B cell (primary cell): ENCODE results near the gene NMT2. TPM values are rescaled to one million over a fixed set of nuclear protein-coding genes. Genes with fewer than 3 reads are reported as not detected.

ENCODE experiments used
- ATAC-seq: fragments of 200-7000 bp; cut with Tn5 transposase; one replicate; pipeline ENCODE4 v1.10.0; 2021; ENCODE audit warnings: low read depth, mild to moderate bottlenecking, moderate number of reproducible peaks, moderate library complexity
- CTCF ChIA-PET: fragments of 350-600 bp; sonication (Branson Sonifier 250); formaldehyde crosslinking; loops from one replicate; lab custom pipeline; 2021; ENCODE audit warnings: antibody characterized with exemption, inconsistent platforms; lab: Charles Lee
- POLR2A ChIA-PET: fragments of 350-600 bp; sonication (Branson Sonifier 250); formaldehyde crosslinking; loops from one replicate; lab custom pipeline; 2021; ENCODE audit warnings: antibody characterized with exemption; lab: Charles Lee
- DNase-seq: peaks from one replicate; pipeline ENCODE4 v3.0.0; 2013
- H2AFZ ChIP-seq: 2 replicates; pipeline ENCODE4 v1.6.1; 2012; ENCODE audit warnings: mild to moderate bottlenecking, low read depth, low read length; ENCODE audit not compliant: insufficient read depth, poor library complexity, severe bottlenecking
- H3K27ac ChIP-seq, 2 donors: 1 replicate in 1 of 2; 2 replicates in 1 of 2; pipeline ENCODE4 v1.5.1; 2012 to 2013; ENCODE audit warnings: low read length in 2 of 2, mild to moderate bottlenecking in 2 of 2, moderate library complexity in 1 of 2
- H3K27me3 ChIP-seq, 4 experiments: fragments of 200-600 bp in 1 of 4; sonication (generic) in 1 of 4; replicated peaks in 1 of 4; 1 replicate in 2 of 4; 2 replicates in 2 of 4; pipeline versions ENCODE4 v1.6.1 to v1.7.0; 2013 to 2016; ENCODE audit warnings: low read length in 3 of 4, mild to moderate bottlenecking in 2 of 4, mixed read lengths in 1 of 4, moderate library complexity in 1 of 4; ENCODE audit not compliant: insufficient read depth in 4 of 4, control insufficient read depth in 3 of 4; ENCODE audit errors: control extremely low read depth in 1 of 4
- H3K36me3 ChIP-seq, 2 experiments: replicated peaks in 1 of 2; 1 replicate in 1 of 2; 2 replicates in 1 of 2; pipeline versions ENCODE4 v1.6.1 to v1.7.1; 2013; ENCODE audit warnings: low read length in 1 of 2; ENCODE audit not compliant: insufficient read depth in 2 of 2, control insufficient read depth in 1 of 2; ENCODE audit errors: control extremely low read depth in 1 of 2, extremely low read depth in 1 of 2
- H3K4me1 ChIP-seq, 2 donors: fragments of 200-600 bp in 1 of 2; sonication (generic) in 1 of 2; 1 replicate in 1 of 2; 2 replicates in 1 of 2; pipeline versions ENCODE4 v1.5.1 to v1.6.1; 2013 to 2017; ENCODE audit warnings: low read length in 2 of 2; ENCODE audit not compliant: control insufficient read depth in 2 of 2, insufficient read depth in 2 of 2
- H3K4me2 ChIP-seq: replicated peaks from 2 replicates; pipeline ENCODE3; 2012; ENCODE audit warnings: mild to moderate bottlenecking, low read depth, low read length; ENCODE audit not compliant: poor library complexity, severe bottlenecking
- H3K4me3 ChIP-seq, 5 experiments: fragments of 200-600 bp in 1 of 5; sonication (generic) in 1 of 5; 1 replicate in 3 of 5; 2 replicates in 2 of 5; pipeline versions ENCODE4 v1.5.1 to v1.7.0; 2011 to 2016; ENCODE audit warnings: low read length in 4 of 5, mild to moderate bottlenecking in 4 of 5, low read depth in 2 of 5, control low read depth in 1 of 5, moderate library complexity in 1 of 5; ENCODE audit not compliant: insufficient read depth in 1 of 5; ENCODE audit errors: control extremely low read depth in 1 of 5, extremely low read depth in 1 of 5
- H3K79me2 ChIP-seq: fragments of 200-600 bp; sonication (generic); one replicate; pipeline ENCODE4 v1.6.0; 2016; ENCODE audit warnings: low read length; ENCODE audit not compliant: control insufficient read depth, insufficient read depth
- H3K9ac ChIP-seq: fragments of 200-600 bp; sonication (generic); 2 replicates; pipeline ENCODE4 v1.6.1; 2017; ENCODE audit warnings: mild to moderate bottlenecking, low read length, moderate library complexity
- H3K9me3 ChIP-seq, 3 donors: one replicate each; pipeline versions ENCODE4 v1.6.1 to v1.7.1; 2013; ENCODE audit warnings: low read length in 2 of 3; ENCODE audit not compliant: control insufficient read depth in 2 of 3, insufficient read depth in 1 of 3; ENCODE audit errors: control extremely low read depth in 1 of 3
- H4K20me1 ChIP-seq: 2 replicates; pipeline ENCODE4 v1.6.0; 2012; ENCODE audit warnings: mild to moderate bottlenecking, low read length; ENCODE audit not compliant: insufficient read depth, control insufficient read depth, poor library complexity, severe bottlenecking
- H3K27ac Mint-ChIP-seq: one replicate; pipeline ENCODE4 v1.8.0; 2021; ENCODE audit warnings: mixed read lengths
- H3K27me3 Mint-ChIP-seq: one replicate; pipeline ENCODE4 v1.8.0; 2021; ENCODE audit warnings: mixed read lengths
- H3K4me1 Mint-ChIP-seq: one replicate; pipeline ENCODE4 v1.8.0; 2021; ENCODE audit warnings: mixed read lengths
- H3K4me3 Mint-ChIP-seq: one replicate; pipeline ENCODE4 v1.8.0; 2021; ENCODE audit warnings: mixed read lengths
- H3K9me3 Mint-ChIP-seq: one replicate; pipeline ENCODE4 v1.8.0; 2022; ENCODE audit warnings: mixed read lengths; ENCODE audit not compliant: insufficient read depth
- EZH2 ChIP-seq: IDR thresholded peaks from 2 replicates; pipeline ENCODE4 v1.6.1; 2012; ENCODE audit warnings: borderline replicate concordance, low read depth, mild to moderate bottlenecking, moderate library complexity, low read length; ENCODE audit not compliant: insufficient read depth, poor library complexity, severe bottlenecking
- WGBS: methylation state at CpG from one replicate; pipeline ENCODE4 v1.1.5; 2013; ENCODE audit warnings: missing lambda C conversion rate; ENCODE audit not compliant: insufficient coverage; 5-methylcytosine and 5-hydroxymethylcytosine counted together
- intact Hi-C: fragments of 100-400 bp; cut with micrococcal nuclease; formaldehyde crosslinking; loops from one replicate; pipeline ENCODE4 v1.10.0; 2022
- polyA plus RNA-seq: library from polyadenylated mRNA; depleted of rRNA; stranded (reverse); fragments of >200 nt; gene quantifications from 2 replicates; pipeline ENCODE4 v1.2.3, GENCODE V29; 2012
- total RNA-seq, 2 donors: library from RNA; stranded (reverse); fragments of 120-200 nt in 1 of 2; gene quantifications; 1 replicate in 1 of 2; 2 replicates in 1 of 2; pipeline versions ENCODE4 v1.2.3 to v1.2.4, GENCODE V29; 2013 to 2022
- TF ChIP-seq, protein P1 (sequence below): fragments of 200-600 bp; IDR thresholded peaks from one replicate; pipeline ENCODE4 v1.8.0; 2022; ENCODE audit warnings: antibody characterized with exemption, mild to moderate bottlenecking

The NMT2 gene
- total and polyA plus RNA-seq, 2 donors (not counting 1 experiment from before 2014, with no cell fraction given): 2.8 to 73.3 TPM

DNA sequence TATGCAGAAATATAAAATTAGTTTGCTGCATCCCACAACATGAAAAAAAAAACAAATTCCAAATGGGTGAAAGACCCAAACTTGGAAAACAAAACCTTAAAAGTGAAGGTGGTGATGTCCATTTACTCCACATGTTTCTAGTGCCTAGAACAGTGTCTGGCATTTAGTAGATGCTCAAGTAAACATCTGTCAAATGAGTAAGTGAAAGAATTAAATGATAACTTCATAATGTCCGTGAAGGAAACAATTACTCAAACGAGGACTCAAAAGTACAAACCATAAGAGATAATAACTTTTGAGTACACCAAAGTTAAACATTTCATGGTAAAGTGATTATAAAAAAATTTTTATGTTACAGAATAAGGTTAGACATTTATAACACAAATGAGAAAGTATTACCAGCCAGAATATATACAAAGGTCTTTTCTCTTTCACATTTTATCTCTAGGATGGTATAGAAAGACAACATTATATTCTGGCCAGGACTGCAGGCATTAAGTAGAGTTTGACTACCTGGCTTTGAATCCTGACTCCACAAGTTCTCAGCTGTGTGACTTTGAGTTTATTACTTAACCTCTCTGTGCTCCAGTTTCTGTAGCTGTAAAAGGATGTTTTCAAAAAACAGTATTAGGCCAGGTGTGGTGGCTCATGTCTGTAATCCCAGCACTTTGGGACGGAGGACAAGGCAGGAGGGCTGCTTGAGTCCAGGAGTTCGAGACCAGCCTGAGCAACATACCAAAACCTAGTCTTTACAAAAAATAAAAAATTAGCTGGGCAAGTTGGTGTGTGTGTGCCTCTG is 20.7 kb downstream of the NMT2 start:
- Mint-ChIP-seq H3K27me3 (no peaks in the 10 kb centered on the region), H3K4me1 (peaks cover 6% of the 10 kb centered on the region), H3K27ac (no peak overlapping the region), H3K9me3 (no peaks in the 10 kb centered on the region), H3K4me3 (no peak overlapping the region)
- Histone ChIP-seq H4K20me1 (no peaks in the 10 kb centered on the region), H3K27me3 (no peaks in the 10 kb centered on the region), H3K4me2 (no peak overlapping the region), H3K27ac (no peak overlapping the region), H3K9ac (no peak overlapping the region), H3K9me3 (peaks cover 0 to 5% (median 0%) of the 10 kb centered on the region in 3 donors), H3K79me2 (peaks cover 23% of the 10 kb centered on the region), H3K36me3 (no peaks in the 10 kb centered on the region), H3K4me3 (no peak overlapping the region), H2AFZ (no peak overlapping the region), H3K4me1 (no peaks in the 10 kb centered on the region)
- DNase-seq: no peak
- no CpG with 5 or more reads among the region's 4 CpGs for WGBS
- intact Hi-C loops: loop anchor here (10.0 kb wide), 1 partner anchor 403 kb away; no protein-coding TSS in a partner anchor
- CTCF ChIA-PET: no interaction called here
- no peak for ATAC-seq
- TF ChIP-seq, protein P1, sequence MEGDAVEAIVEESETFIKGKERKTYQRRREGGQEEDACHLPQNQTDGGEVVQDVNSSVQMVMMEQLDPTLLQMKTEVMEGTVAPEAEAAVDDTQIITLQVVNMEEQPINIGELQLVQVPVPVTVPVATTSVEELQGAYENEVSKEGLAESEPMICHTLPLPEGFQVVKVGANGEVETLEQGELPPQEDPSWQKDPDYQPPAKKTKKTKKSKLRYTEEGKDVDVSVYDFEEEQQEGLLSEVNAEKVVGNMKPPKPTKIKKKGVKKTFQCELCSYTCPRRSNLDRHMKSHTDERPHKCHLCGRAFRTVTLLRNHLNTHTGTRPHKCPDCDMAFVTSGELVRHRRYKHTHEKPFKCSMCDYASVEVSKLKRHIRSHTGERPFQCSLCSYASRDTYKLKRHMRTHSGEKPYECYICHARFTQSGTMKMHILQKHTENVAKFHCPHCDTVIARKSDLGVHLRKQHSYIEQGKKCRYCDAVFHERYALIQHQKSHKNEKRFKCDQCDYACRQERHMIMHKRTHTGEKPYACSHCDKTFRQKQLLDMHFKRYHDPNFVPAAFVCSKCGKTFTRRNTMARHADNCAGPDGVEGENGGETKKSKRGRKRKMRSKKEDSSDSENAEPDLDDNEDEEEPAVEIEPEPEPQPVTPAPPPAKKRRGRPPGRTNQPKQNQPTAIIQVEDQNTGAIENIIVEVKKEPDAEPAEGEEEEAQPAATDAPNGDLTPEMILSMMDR: no peak
- no peak for TF ChIP-seq EZH2
- POLR2A ChIA-PET: interaction anchor here (0.6 kb wide), 1 partner anchor 61 kb away, joined by 4 read pairs; no protein-coding TSS in a partner anchor

DNA sequence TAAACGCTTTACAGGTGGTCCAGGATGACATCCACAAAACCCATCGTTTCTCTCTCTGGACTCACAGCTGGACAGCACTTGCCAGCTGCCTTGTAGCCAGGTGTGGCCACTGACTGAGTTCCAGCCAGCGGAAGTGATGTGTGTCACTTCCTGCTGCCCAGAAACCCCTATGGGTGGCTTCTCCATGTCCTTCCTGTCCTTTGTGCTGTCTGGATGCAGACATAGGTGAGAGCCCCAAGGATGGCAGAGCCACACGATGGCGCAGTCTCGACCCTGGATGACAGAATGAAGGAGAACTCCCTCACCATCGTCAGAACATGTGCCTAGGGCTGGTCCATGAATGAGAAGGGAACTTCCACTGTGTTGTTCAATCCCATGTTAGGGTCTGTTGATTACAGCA is 22.1 kb downstream of the NMT2 start:
- Mint-ChIP-seq H3K27ac (no peak overlapping the region), H3K4me1 (peaks cover 20% of the 10 kb centered on the region), H3K27me3 (no peaks in the 10 kb centered on the region), H3K4me3 (no peak overlapping the region), H3K9me3 (no peaks in the 10 kb centered on the region)
- Histone ChIP-seq H3K27ac (no peak overlapping the region), H3K4me3 (no peak overlapping the region), H3K9me3 (peaks cover 0 to 5% (median 0%) of the 10 kb centered on the region in 3 donors), H2AFZ (no peak overlapping the region), H3K36me3 (no peaks in the 10 kb centered on the region), H3K27me3 (no peaks in the 10 kb centered on the region), H3K79me2 (peaks cover 23% of the 10 kb centered on the region), H4K20me1 (no peaks in the 10 kb centered on the region), H3K9ac (no peak overlapping the region), H3K4me2 (no peak overlapping the region), H3K4me1 (peaks cover 10% of the 10 kb centered on the region in 2 donors)
- WGBS: 88% methylated on average over 3 of the region's 7 CpGs
- TF ChIP-seq, protein P1: no peak
- TF ChIP-seq EZH2: no peak
- POLR2A ChIA-PET: no interaction called here
- ATAC-seq (no peak), DNase-seq (no peak)
- intact Hi-C loops: loop anchor here (10.0 kb wide), 1 partner anchor 402 kb away; no protein-coding TSS in a partner anchor
- CTCF ChIA-PET: no interaction called here
